ENCODE measurements around the gene ABTB2.

- TF ChIP-seq CTCF (IDR thresholded peaks at IDR 0.05) (no peak), NR3C1 (IDR thresholded peaks at IDR 0.05) (no peak), TP53 (CRISPR knock-in tag; IDR thresholded peaks at IDR 0.05) (no peak), BHLHE40 (IDR thresholded peaks at IDR 0.05; ENCODE audit: low read depth, low read length) (no peak), NFE2L2 (conservative IDR thresholded peaks at IDR 0.05; ENCODE audit: low read length) (no peak), CEBPB (IDR thresholded peaks at IDR 0.05) (no peak), MAX (IDR thresholded peaks at IDR 0.05) (no peak), RAD21 (conservative IDR thresholded peaks at IDR 0.05 in 1 of 2, IDR thresholded peaks at IDR 0.05 in 1 of 2) (no peak), POLR2A (IDR thresholded peaks at IDR 0.05; ENCODE audit: low read length) (no peak), JUNB (IDR thresholded peaks at IDR 0.05) (no peak), EP300 (IDR thresholded peaks at IDR 0.05) (no peak), HEYL (CRISPR knock-in tag; IDR thresholded peaks at IDR 0.05) (no peak), USF2 (IDR thresholded peaks at IDR 0.05) (no peak), PBX3 (IDR thresholded peaks at IDR 0.05) (no peak)
These were observed 212.7 kb downstream of the ABTB2 start for GRCh38 chr11:34145073-34145472.

All from A549 (cell line).